Activated CD4-positive, alpha-beta T cell treated with anti-CD3 and anti-CD28 coated beads, Interleukin-2, amount 10 ng/mL, durations not matched to agents 7 days and 5 days (primary cell): Measurements from ENCODE around the gene COMP. TPM values are rescaled to one million over a fixed set of nuclear protein-coding genes. Genes with fewer than 3 reads are reported as not detected.

Source experiments
- CTCF ChIA-PET: fragments of 350-600 bp; sonication (Branson Sonifier 250); formaldehyde crosslinking; loops from one replicate; lab custom pipeline; 2021; ENCODE audit warnings: antibody characterized with exemption; lab: Charles Lee
- POLR2A ChIA-PET: fragments of 350-600 bp; sonication (Branson Sonifier 250); formaldehyde crosslinking; loops from one replicate; lab custom pipeline; 2021; ENCODE audit warnings: antibody characterized with exemption; lab: Charles Lee
- DNase-seq: peaks from one replicate; pipeline ENCODE4 v3.0.0-alpha.2; 2020
- H3K27ac Mint-ChIP-seq: one replicate; pipeline ENCODE4 v1.8.0; 2021; ENCODE audit warnings: mild to moderate bottlenecking, moderate library complexity, mixed read lengths
- H3K27me3 Mint-ChIP-seq: one replicate; pipeline ENCODE4 v1.8.0; 2021; ENCODE audit warnings: mixed read lengths
- H3K36me3 Mint-ChIP-seq: one replicate; pipeline ENCODE4 v1.8.0; 2021; ENCODE audit warnings: low read depth, mixed read lengths
- H3K4me1 Mint-ChIP-seq: one replicate; pipeline ENCODE4 v1.8.0; 2021; ENCODE audit warnings: mixed read lengths
- H3K4me3 Mint-ChIP-seq: one replicate; pipeline ENCODE4 v1.8.0; 2021; ENCODE audit warnings: mild to moderate bottlenecking, moderate library complexity, mixed read lengths
- H3K9me3 Mint-ChIP-seq: one replicate; pipeline ENCODE4 v1.8.0; 2021; ENCODE audit warnings: mixed read lengths
- total RNA-seq, 2 experiments: library from RNA; stranded (reverse); gene quantifications; one replicate each; pipeline ENCODE4 v1.2.3, GENCODE V29; 2021

Gene COMP
- total RNA-seq, 2 experiments from 2014 or later, result not detected

DNA sequence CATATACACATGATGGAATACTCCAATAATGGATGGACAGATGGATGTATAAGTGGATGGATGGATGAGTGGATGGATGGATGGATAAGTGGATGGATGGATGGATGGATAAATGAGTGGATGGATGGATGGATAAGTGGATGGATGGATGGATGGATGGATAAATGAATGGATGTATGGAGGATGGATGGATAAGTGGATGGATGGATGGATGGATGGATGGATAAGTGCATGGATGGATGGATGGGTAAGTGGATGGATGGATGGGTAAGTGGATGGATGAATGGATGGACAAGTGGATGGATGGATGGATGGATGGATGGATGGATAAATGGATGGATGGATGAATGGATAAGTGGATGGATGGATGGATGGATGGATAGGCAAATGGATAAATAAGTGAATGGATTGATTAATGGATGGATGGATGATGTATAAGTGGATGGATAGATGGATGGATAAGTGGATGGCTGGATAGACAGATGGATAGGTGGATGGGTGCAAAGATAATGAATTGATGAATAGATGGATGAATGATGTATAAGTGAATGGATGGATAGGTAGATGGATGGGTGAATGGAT is 8.4 kb upstream of the COMP start:
- CTCF ChIA-PET, result interaction anchor here (1.0 kb wide), 1 partner anchor 66 kb away, joined by 3 read pairs; no protein-coding TSS in a partner anchor
- POLR2A ChIA-PET, result no interaction called here
- H3K27me3 Mint-ChIP-seq, result peaks cover 21% of the 10 kb centered on the region
- H3K27ac Mint-ChIP-seq, result no peak overlapping the region
- DNase-seq, result no peak
- no peaks in the 10 kb centered on the region for H3K9me3 Mint-ChIP-seq
- no peaks in the 10 kb centered on the region for H3K4me1 Mint-ChIP-seq
- no peak overlapping the region for H3K4me3 Mint-ChIP-seq
- no peaks in the 10 kb centered on the region for H3K36me3 Mint-ChIP-seq

- Mint-ChIP-seq H3K27me3 (peaks cover 25% of the 10 kb centered on the region), H3K4me1 (no peaks in the 10 kb centered on the region), H3K36me3 (no peaks in the 10 kb centered on the region), H3K4me3 (no peak overlapping the region), H3K27ac (no peak overlapping the region), H3K9me3 (no peaks in the 10 kb centered on the region)
- no peak for DNase-seq
- ChIA-PET CTCF (interaction anchor here (1.0 kb wide), 1 partner anchor 65 kb away, joined by 3 read pairs; no protein-coding TSS in a partner anchor), POLR2A (no interaction called here)
These were observed 7.6 kb upstream of the COMP start for GRCh38 chr19:18798384-18799352.

DNA sequence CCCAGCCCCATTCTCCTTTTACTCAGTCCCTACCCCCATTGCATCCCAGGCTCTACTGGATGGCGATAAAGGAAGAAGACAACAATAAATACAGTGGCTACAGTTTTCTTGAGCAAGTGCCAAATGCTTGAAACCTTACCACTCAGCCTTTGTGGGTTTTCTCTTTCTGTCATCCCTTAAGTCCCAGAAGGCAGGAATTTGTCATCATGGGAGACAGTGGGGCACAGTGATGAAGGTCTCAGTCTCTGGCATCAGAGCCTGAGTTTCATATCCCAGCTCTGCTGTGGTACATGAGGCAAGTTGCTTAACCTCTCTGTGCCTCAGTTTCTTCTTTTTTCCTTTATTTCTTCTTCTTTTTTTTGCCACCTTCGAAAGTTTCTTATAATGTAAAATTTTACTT is 5.1 kb upstream of the COMP start:
- H3K27me3 Mint-ChIP-seq, result peaks cover 45% of the 10 kb centered on the region
- no peak for DNase-seq
- H3K27ac Mint-ChIP-seq, result no peak overlapping the region
- no peaks in the 10 kb centered on the region for H3K4me1 Mint-ChIP-seq
- H3K4me3 Mint-ChIP-seq, result no peak overlapping the region
- ChIA-PET CTCF (interaction anchor here (0.6 kb wide), 1 partner anchor 57 kb away, joined by 3 read pairs; no protein-coding TSS in a partner anchor), POLR2A (no interaction called here)
- no peaks in the 10 kb centered on the region for H3K9me3 Mint-ChIP-seq
- no peaks in the 10 kb centered on the region for H3K36me3 Mint-ChIP-seq

DNA sequence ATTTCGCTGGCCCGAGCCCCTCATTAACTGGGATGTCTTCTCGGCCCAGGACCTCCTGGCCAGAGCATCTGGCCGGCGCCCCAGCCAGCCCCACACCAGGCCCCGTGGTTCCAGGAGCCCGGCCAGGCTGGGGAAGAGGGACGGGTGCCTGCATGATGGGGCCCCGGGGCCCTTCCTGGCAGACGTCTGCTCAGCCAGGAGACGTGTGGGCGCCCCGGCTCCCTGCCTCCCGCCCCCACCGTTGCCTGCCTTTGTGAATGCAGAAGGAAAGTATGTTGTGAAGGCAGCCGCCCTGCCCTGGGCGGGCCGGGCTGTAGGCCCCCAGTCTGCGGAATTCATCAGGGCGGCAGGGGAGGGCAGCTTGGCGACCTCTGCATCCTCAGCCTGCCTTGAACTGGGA is 4.4 kb upstream of the COMP start:
- ChIA-PET POLR2A (no interaction called here), CTCF (no interaction called here)
- no peaks in the 10 kb centered on the region for H3K4me1 Mint-ChIP-seq
- H3K27me3 Mint-ChIP-seq, result peaks cover 51% of the 10 kb centered on the region
- DNase-seq, result no peak
- H3K36me3 Mint-ChIP-seq, result no peaks in the 10 kb centered on the region
- H3K27ac Mint-ChIP-seq, result no peak overlapping the region
- H3K4me3 Mint-ChIP-seq, result no peak overlapping the region
- H3K9me3 Mint-ChIP-seq, result no peaks in the 10 kb centered on the region

GRCh38 chr19:18794692-18795091 is 3.6 kb upstream of the COMP start:
- H3K9me3 Mint-ChIP-seq, result no peaks in the 10 kb centered on the region
- ChIA-PET CTCF (interaction anchor here (0.6 to 0.8 kb wide), 2 partner anchors 9 to 130 kb away, joined by 4 read pairs; no protein-coding TSS in a partner anchor), POLR2A (no interaction called here)
- peaks cover 4% of the 10 kb centered on the region for H3K4me1 Mint-ChIP-seq
- H3K4me3 Mint-ChIP-seq, result no peak overlapping the region
- no peak for DNase-seq
- H3K36me3 Mint-ChIP-seq, result no peaks in the 10 kb centered on the region
- no peak overlapping the region for H3K27ac Mint-ChIP-seq
- peaks cover 57% of the 10 kb centered on the region for H3K27me3 Mint-ChIP-seq

DNA sequence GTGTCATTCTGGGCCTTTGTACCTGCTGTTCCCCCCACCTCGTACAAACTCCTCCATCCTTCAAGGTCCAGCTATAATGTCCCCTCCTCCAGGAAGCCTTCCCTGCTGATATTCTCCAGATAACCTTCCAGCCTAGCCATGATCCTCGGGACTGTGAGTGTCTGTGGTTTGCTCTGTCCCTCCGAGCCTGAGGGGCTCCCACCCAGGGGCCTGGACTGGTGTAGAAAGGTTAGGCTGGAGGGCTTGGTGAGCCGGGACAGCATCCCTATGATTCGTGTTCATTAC is 2.9 kb upstream of the COMP start:
- Mint-ChIP-seq H3K27ac (no peak overlapping the region), H3K36me3 (no peaks in the 10 kb centered on the region), H3K4me1 (peaks cover 9% of the 10 kb centered on the region), H3K4me3 (no peak overlapping the region), H3K27me3 (peaks cover 64% of the 10 kb centered on the region), H3K9me3 (no peaks in the 10 kb centered on the region)
- POLR2A ChIA-PET, result no interaction called here
- no peak for DNase-seq
- CTCF ChIA-PET, result interaction anchor here (0.6 to 0.8 kb wide), 3 partner anchors 9 to 450 kb away, joined by 4 to 6 read pairs (median 4); no protein-coding TSS in a partner anchor

DNA sequence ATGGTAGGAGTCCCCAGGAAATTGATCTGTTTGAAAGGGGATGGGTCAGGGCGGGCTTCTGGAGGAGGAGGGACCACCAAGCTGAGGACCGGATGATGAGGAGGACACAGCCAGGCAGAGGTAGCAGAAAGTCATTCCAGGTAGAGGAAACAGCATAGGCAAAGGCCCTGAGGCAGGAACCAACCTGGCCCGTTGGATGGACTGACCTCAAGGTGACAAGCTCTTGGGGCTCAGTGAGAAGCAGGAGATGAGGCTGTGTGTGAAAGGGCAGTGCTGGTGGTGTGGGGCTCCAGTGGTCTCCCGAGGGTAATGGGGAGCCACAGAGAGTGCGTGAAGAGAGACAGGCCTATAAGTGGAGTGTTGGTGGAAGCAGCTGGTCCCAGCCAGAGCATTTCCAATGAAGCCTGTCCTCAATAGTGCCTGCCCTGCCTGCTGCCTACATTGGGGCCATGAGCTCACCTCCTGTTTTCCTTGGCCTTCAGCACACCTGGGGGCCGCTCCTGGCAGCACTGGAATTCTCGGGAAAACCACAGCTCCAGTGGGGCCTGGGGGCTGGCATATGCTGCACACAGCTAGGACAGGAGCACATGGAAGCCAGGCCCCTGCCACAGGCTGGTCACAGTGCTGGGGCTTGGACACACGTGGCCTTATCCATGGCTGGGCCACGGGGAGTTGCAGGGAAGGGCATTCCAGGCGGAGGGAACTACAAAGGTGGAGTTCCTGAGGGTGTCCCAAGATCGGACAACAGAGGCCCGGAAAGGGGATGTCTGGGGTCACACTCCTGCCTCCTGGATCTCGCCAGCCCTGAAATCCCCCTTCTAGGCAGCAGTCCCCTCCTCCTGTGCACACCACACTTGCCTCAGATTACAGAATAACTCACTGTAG is 2.3 kb upstream of the COMP start:
- POLR2A ChIA-PET, result interaction anchor here (0.7 kb wide), 1 partner anchor 1182 kb away, joined by 4 read pairs; no protein-coding TSS in a partner anchor
- H3K4me1 Mint-ChIP-seq, result peaks cover 9% of the 10 kb centered on the region
- CTCF ChIA-PET, result interaction anchor here (0.6 kb wide), 1 partner anchor 449 kb away, joined by 6 read pairs; no protein-coding TSS in a partner anchor
- no peaks in the 10 kb centered on the region for H3K9me3 Mint-ChIP-seq
- H3K4me3 Mint-ChIP-seq, result no peak overlapping the region
- H3K27ac Mint-ChIP-seq, result no peak overlapping the region
- no peaks in the 10 kb centered on the region for H3K36me3 Mint-ChIP-seq
- peaks cover 68% of the 10 kb centered on the region for H3K27me3 Mint-ChIP-seq
- no peak for DNase-seq

DNA sequence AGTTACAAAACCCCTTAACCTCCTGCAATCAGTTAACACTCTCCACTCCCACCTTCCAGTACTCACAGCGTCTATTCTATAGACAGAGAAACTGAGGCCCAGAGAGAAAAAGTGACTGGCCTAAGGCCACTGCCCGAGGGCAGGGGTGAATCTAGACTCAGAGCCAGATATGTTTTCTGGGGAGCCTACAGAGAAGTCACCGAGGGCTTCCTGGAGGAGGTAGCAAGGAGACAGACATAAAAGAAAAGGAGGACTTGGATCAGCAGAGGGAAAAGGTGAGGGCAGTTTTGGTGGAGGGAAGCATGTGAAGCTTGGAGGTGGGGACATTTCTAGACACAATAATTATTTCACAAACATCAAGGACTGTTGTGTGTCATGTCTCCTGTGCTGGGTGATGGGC is 1.6 kb upstream of the COMP start:
- H3K27ac Mint-ChIP-seq, result no peak overlapping the region
- no peak overlapping the region for H3K4me3 Mint-ChIP-seq
- H3K36me3 Mint-ChIP-seq, result no peaks in the 10 kb centered on the region
- DNase-seq, result no peak
- peaks cover 71% of the 10 kb centered on the region for H3K27me3 Mint-ChIP-seq
- CTCF ChIA-PET, result no interaction called here
- POLR2A ChIA-PET, result no interaction called here
- H3K4me1 Mint-ChIP-seq, result peaks cover 9% of the 10 kb centered on the region
- no peaks in the 10 kb centered on the region for H3K9me3 Mint-ChIP-seq

DNA sequence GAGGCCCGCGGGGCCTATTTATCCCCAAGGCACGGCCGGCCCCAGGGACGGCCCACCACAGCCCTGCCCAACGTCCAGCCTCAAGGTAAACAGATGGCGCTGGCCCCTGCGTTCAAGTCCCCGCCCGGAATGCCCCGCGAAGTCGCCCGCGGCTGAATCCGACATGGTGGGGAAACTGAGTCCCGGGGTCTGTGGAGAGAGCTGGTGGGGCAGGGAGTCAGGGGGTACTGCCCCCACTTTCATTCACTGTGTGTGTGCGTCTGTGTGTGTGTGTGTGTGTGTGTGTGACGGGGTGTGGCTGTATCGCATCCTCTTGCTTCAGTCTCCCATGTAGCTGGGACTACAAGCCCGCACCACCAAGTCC is 192 bp upstream of the COMP start:
- Mint-ChIP-seq H3K4me1 (peaks cover 17% of the 10 kb centered on the region), H3K36me3 (peaks cover 3% of the 10 kb centered on the region), H3K9me3 (no peaks in the 10 kb centered on the region), H3K27ac (no peak overlapping the region), H3K4me3 (no peak overlapping the region), H3K27me3 (peaks cover 76% of the 10 kb centered on the region)
- CTCF ChIA-PET, result no interaction called here
- POLR2A ChIA-PET, result no interaction called here
- DNase-seq, result no peak

- peak overlapping the region; percentile 47 for H3K27ac Mint-ChIP-seq
- H3K9me3 Mint-ChIP-seq, result no peaks in the 10 kb centered on the region
- peaks cover 79% of the 10 kb centered on the region for H3K27me3 Mint-ChIP-seq
- peaks cover 3% of the 10 kb centered on the region for H3K36me3 Mint-ChIP-seq
- ChIA-PET POLR2A (no interaction called here), CTCF (no interaction called here)
- no peak for DNase-seq
- H3K4me3 Mint-ChIP-seq, result peak overlapping the region; percentile 28
- H3K4me1 Mint-ChIP-seq, result peaks cover 25% of the 10 kb centered on the region
These were observed 1.1 kb downstream of the COMP start for GRCh38 chr19:18789883-18790565.

DNA sequence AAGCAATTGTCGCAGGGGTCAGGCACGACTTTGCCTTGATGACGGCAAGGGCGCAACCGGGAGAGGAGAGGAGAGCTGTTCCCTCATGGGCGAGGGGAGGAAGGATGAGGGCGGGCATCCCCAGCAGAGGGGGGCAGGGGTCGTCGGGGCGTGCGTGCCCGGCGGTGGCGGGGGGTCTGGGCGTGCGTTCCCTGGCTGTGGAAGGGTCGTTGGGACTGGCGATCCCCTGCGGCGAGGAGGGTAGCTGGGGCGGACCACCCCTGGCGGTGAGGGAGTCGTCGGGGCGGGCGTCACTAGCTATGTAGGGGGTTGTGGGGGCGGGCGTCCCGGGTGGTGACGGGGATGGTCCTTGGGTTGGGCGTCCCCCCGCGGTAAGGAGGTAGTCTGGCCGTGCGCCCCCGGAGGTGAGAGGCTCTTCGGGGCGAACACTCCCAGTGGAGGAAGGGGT is 1.7 kb downstream of the COMP start:
- peaks cover 3% of the 10 kb centered on the region for H3K36me3 Mint-ChIP-seq
- ChIA-PET POLR2A (no interaction called here), CTCF (no interaction called here)
- peaks cover 25% of the 10 kb centered on the region for H3K4me1 Mint-ChIP-seq
- H3K27ac Mint-ChIP-seq, result no peak overlapping the region
- peaks cover 75% of the 10 kb centered on the region for H3K27me3 Mint-ChIP-seq
- H3K4me3 Mint-ChIP-seq, result no peak overlapping the region
- no peaks in the 10 kb centered on the region for H3K9me3 Mint-ChIP-seq
- no peak for DNase-seq
